Activated T-helper 1 cell treated with anti-CD3 and anti-CD28 coated beads, Interleukin-12 subunit alpha, Interleukin-12 subunit beta, Interleukin-2, Interleukin-4 antibody, amounts not matched to agents 30 ng/mL and 10 ng/mL and 1 ng/mL, durations not matched to agents 14 hours and 24 hours and 36 hours (primary cell): ENCODE measurements around the gene RNF213. TPM values are rescaled to one million over a fixed set of nuclear protein-coding genes. Genes with fewer than 3 reads are reported as not detected.
"Not testable (repeated sequence)": the region's sequence is repeated elsewhere in the genome, so short reads cannot be mapped to it uniquely, and the experiment has no call there.

Experiments
- DNase-seq: peaks from one replicate; pipeline ENCODE4 v3.0.0; 2021; ENCODE audit warnings: low spot score
- H3K27ac Mint-ChIP-seq: one replicate; pipeline ENCODE4 v1.8.0; 2021; ENCODE audit warnings: mild to moderate bottlenecking, mixed read lengths
- H3K27me3 Mint-ChIP-seq: one replicate; pipeline ENCODE4 v1.8.0; 2022; ENCODE audit warnings: mild to moderate bottlenecking, moderate library complexity, mixed read lengths; ENCODE audit not compliant: insufficient read depth
- H3K36me3 Mint-ChIP-seq: one replicate; pipeline ENCODE4 v1.8.0; 2021; ENCODE audit warnings: low read depth, mixed read lengths
- H3K4me1 Mint-ChIP-seq: one replicate; pipeline ENCODE4 v1.8.0; 2021; ENCODE audit warnings: low read depth, mixed read lengths
- H3K4me3 Mint-ChIP-seq: one replicate; pipeline ENCODE4 v1.8.0; 2021; ENCODE audit warnings: mild to moderate bottlenecking, moderate library complexity, mixed read lengths
- H3K9me3 Mint-ChIP-seq: one replicate; pipeline ENCODE4 v1.8.0; 2021; ENCODE audit warnings: mixed read lengths
- intact Hi-C: fragments of 100-400 bp; cut with micrococcal nuclease; formaldehyde crosslinking; loops from one replicate; pipeline ENCODE4 v1.15.1; 2024
- total RNA-seq: library from RNA; stranded (reverse); gene quantifications from 2 replicates; pipeline ENCODE4 v1.2.3, GENCODE V29; 2022

The RNF213 gene
- total RNA-seq, 1 donor from 2014 or later: 290 TPM

- intact Hi-C loops: no loop called here
- Mint-ChIP-seq H3K27me3 (no peaks in the 10 kb centered on the region), H3K9me3 (no peaks in the 10 kb centered on the region), H3K27ac (no peak overlapping the region), H3K36me3 (no peaks in the 10 kb centered on the region), H3K4me3 (no peak overlapping the region), H3K4me1 (peaks cover 17% of the 10 kb centered on the region)
- no peak for DNase-seq
Observed at GRCh38 chr17:80248001-80248893, 12.4 kb upstream of the RNF213 start.

GRCh38 chr17:80248894-80249710 lies 11.6 kb upstream of the RNF213 start:
- H3K27ac Mint-ChIP-seq: no peak overlapping the region
- H3K4me3 Mint-ChIP-seq: no peak overlapping the region
- intact Hi-C loops: no loop called here
- no peaks in the 10 kb centered on the region for H3K36me3 Mint-ChIP-seq
- no peaks in the 10 kb centered on the region for H3K27me3 Mint-ChIP-seq
- H3K4me1 Mint-ChIP-seq: peaks cover 26% of the 10 kb centered on the region
- no peak for DNase-seq
- no peaks in the 10 kb centered on the region for H3K9me3 Mint-ChIP-seq

GRCh38 chr17:80251966-80252365 lies 8.7 kb upstream of the RNF213 start:
- intact Hi-C loops: loop anchor here (2.0 to 5.0 kb wide), 4 partner anchors 33 to 245 kb away; partner anchors contain the start of gene GAA
- peak overlapping the region; percentile 74 for H3K27ac Mint-ChIP-seq
- H3K27me3 Mint-ChIP-seq: no peaks in the 10 kb centered on the region
- DNase-seq: no peak
- H3K9me3 Mint-ChIP-seq: no peaks in the 10 kb centered on the region
- peaks cover 46% of the 10 kb centered on the region for H3K4me1 Mint-ChIP-seq
- peaks cover 2% of the 10 kb centered on the region for H3K36me3 Mint-ChIP-seq
- no peak overlapping the region for H3K4me3 Mint-ChIP-seq

- H3K36me3 Mint-ChIP-seq: peaks cover 2% of the 10 kb centered on the region
- peaks cover 53% of the 10 kb centered on the region for H3K4me1 Mint-ChIP-seq
Observed at GRCh38 chr17:80252871-80253270, 7.8 kb upstream of the RNF213 start.

GRCh38 chr17:80253631-80254395 lies 6.8 kb upstream of the RNF213 start:
- Mint-ChIP-seq H3K27me3 (no peaks in the 10 kb centered on the region), H3K36me3 (peaks cover 2% of the 10 kb centered on the region), H3K4me1 (peaks cover 63% of the 10 kb centered on the region), H3K4me3 (peak overlapping the region; percentile 35), H3K27ac (peak overlapping the region; percentile 91), H3K9me3 (no peaks in the 10 kb centered on the region)
- no peak for DNase-seq
- intact Hi-C loops: loop anchor here (1.0 to 5.0 kb wide), 6 partner anchors 9 to 247 kb away; partner anchors contain the start of gene GAA

More at GRCh38 chr17:80252871-80253270, 7.8 kb upstream of the RNF213 start:
- intact Hi-C loops: loop anchor here (1.0 to 5.0 kb wide), 5 partner anchors 34 to 246 kb away; partner anchors contain the start of gene GAA
- Mint-ChIP-seq H3K27me3 (no peaks in the 10 kb centered on the region), H3K4me3 (no peak overlapping the region), H3K27ac (peak overlapping the region; percentile 74), H3K9me3 (no peaks in the 10 kb centered on the region)
- DNase-seq: peak; percentile 86

- DNase-seq: peak; percentile 73
- intact Hi-C loops: loop anchor here (1.0 to 5.0 kb wide), 3 partner anchors 9 to 247 kb away; no protein-coding TSS in a partner anchor
- H3K27me3 Mint-ChIP-seq: no peaks in the 10 kb centered on the region
- peaks cover 2% of the 10 kb centered on the region for H3K36me3 Mint-ChIP-seq
- no peaks in the 10 kb centered on the region for H3K9me3 Mint-ChIP-seq
- peaks cover 69% of the 10 kb centered on the region for H3K4me1 Mint-ChIP-seq
- H3K4me3 Mint-ChIP-seq: peak overlapping the region; percentile 74
- H3K27ac Mint-ChIP-seq: peak overlapping the region; percentile 91
Observed at GRCh38 chr17:80254396-80255251, 6.0 kb upstream of the RNF213 start.

- peaks cover 72% of the 10 kb centered on the region for H3K4me1 Mint-ChIP-seq
- peak overlapping the region; percentile 91 for H3K27ac Mint-ChIP-seq
- peak overlapping the region; percentile 26 for H3K4me3 Mint-ChIP-seq
- H3K9me3 Mint-ChIP-seq: no peaks in the 10 kb centered on the region
- peaks cover 2% of the 10 kb centered on the region for H3K36me3 Mint-ChIP-seq
- no peaks in the 10 kb centered on the region for H3K27me3 Mint-ChIP-seq
- intact Hi-C loops: no loop called here
- DNase-seq: no peak
Observed at GRCh38 chr17:80256034-80256350, 4.7 kb upstream of the RNF213 start.

- intact Hi-C loops: no loop called here
- Mint-ChIP-seq H3K27me3 (no peaks in the 10 kb centered on the region), H3K36me3 (peaks cover 5% of the 10 kb centered on the region), H3K9me3 (no peaks in the 10 kb centered on the region), H3K4me3 (peak overlapping the region; percentile 93), H3K27ac (peak overlapping the region; percentile 99), H3K4me1 (peaks cover 74% of the 10 kb centered on the region)
- DNase-seq: no peak
Observed at GRCh38 chr17:80257716-80258213, 2.9 kb upstream of the RNF213 start.

- H3K9me3 Mint-ChIP-seq, intact Hi-C loops, DNase-seq, H3K36me3 Mint-ChIP-seq, H3K27me3 Mint-ChIP-seq: not testable (repeated sequence)
- Mint-ChIP-seq H3K27ac (peak overlapping the region; percentile 99), H3K4me1 (peaks cover 69% of the 10 kb centered on the region), H3K4me3 (peak overlapping the region; percentile 93)
Observed at GRCh38 chr17:80258296-80258695, 2.4 kb upstream of the RNF213 start.

- Mint-ChIP-seq H3K27ac (peak overlapping the region; percentile 99), H3K36me3 (peaks cover 10% of the 10 kb centered on the region), H3K4me1 (peaks cover 63% of the 10 kb centered on the region), H3K9me3 (no peaks in the 10 kb centered on the region), H3K27me3 (no peaks in the 10 kb centered on the region), H3K4me3 (peak overlapping the region; percentile 93)
- no peak for DNase-seq
- intact Hi-C loops: no loop called here
Observed at GRCh38 chr17:80259457-80260068, 1.1 kb upstream of the RNF213 start.

- no peaks in the 10 kb centered on the region for H3K9me3 Mint-ChIP-seq
- H3K27me3 Mint-ChIP-seq: no peaks in the 10 kb centered on the region
- H3K27ac Mint-ChIP-seq: peak overlapping the region; percentile 99
- intact Hi-C loops: no loop called here
- peaks cover 15% of the 10 kb centered on the region for H3K36me3 Mint-ChIP-seq
- peak overlapping the region; percentile 93 for H3K4me3 Mint-ChIP-seq
- peaks cover 60% of the 10 kb centered on the region for H3K4me1 Mint-ChIP-seq
- DNase-seq: peak; percentile 82
Observed at GRCh38 chr17:80260069-80260535, 550 bp upstream of the RNF213 start.
